GM18526 (cell line): ENCODE results near the gene PDIA6.

Experiments used
- POLR2A ChIP-seq: IDR thresholded peaks from 3 replicates; pipeline ENCODE4 v1.6.1; 2011; ENCODE audit not compliant: insufficient read length; ENCODE audit errors: extremely low read depth

The PDIA6 gene

DNA sequence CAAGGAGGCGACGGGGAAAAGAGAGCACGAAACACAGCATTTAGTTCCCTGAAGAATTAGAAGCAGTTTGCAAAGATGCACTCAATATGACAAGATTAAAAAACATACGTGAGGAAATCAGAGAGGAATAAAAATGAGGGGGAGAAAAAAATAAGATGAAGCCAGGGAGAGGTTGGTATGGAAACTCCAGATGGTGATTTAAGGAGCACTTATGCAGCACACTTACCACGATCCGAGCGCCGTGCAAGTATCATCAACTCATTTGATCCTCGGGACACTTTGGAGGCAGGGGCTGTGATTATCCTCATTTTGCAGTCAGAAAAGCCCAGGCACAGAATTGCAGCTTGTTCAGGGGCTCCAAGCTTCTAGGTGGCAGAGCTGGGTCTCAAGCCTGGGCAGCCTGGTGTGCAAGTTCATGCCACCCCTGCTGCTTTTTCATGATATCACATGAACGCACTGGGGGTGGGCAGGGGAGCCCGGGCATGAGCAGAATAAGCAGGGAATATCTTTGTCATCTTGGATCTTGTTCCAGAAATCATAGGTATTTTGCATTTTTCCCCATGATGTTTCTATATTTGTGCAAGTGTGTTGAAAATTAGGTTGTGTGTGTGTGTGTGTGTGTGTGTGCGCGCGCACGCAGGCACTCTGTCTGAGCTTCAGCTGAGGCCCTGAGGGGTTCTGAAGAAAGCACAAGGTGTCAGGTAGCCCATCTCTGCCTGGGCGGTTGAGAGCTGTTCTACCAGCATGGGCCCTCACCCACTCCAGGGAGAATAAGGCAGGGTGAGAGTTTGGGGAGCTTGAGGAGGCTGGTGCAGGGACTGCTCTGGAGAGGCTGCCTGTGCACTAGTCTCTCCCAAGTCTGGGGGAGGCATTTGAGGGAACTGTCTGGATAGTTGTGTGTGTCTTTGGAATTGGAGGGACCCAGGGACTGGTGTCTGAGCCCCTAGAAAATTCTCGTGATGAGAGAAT lies 25.0 kb upstream of the PDIA6 start:
- TF ChIP-seq POLR2A = no peak

DNA sequence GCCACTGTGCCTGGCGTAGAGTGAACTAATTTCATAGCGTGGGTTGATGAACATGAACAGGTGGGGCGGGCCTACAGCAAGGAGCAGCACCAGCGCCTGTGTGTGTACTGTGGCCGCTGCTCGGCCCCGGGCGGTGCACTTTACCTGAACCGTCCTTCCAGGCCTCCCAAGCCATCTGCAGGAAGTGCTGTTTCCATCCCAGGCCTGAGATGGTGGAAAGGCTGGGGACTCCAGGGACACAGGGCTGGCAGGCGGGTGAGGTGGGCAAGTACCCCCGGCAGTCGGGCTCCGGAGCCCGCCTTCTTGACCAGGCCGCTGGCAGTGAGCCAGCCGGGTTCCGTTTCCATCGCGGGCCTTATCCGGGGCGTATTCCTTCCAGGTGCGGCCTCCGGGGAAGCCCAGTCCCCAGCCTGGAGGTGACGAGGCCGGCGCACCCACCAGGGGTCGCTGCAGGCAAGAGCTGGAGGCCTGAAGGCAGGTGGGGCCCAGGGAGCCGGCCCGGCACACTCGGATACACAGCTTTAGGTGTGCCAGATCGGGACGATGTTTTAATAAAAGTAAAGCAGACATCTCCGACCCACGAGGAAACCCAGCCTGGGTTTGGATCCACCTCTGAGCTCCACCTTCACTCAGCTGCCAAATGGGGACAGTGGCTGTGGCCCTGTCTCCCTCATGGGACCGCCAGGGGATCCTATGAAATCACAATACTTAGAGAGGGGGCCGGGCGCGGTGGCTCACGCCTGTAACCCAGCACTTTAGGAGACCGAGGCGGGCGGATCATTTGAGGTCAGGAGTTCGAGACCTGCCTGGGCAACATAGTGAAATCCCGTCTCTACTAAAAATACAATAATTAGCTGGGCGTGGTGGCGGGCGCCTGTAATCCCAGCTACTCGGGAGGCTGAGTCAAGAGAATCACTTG lies 22.7 kb upstream of the PDIA6 start:
- TF ChIP-seq POLR2A = no peak

DNA sequence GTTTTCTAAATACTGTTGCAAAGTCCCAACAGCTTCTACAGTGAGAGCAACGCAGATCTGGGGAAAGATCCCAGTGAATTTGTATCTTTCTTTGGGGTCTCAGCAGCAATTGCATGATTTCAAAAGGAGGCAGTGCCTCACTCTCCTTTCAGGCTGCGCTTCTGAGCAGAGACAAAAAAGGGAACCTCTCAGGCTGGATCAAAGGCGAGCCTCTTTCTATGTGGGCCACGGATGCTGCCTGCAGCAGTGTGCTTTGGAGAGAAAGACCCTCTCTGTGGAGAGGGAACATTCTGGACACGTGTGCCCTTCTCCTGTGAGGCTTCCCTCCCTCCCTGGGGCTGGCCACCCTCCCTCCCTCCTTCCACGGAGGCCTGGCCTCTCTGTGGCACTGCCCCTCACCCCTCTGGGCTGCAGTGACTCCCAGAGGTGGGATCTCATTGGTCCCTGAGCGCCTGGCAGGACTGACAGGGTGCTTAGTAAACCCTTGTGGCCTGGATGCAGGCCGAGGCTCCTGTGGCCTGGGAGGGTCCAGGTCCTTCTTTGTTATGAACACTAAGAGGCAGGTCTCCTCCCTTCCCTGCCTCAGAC lies 21.6 kb upstream of the PDIA6 start:
- TF ChIP-seq POLR2A = no peak

DNA sequence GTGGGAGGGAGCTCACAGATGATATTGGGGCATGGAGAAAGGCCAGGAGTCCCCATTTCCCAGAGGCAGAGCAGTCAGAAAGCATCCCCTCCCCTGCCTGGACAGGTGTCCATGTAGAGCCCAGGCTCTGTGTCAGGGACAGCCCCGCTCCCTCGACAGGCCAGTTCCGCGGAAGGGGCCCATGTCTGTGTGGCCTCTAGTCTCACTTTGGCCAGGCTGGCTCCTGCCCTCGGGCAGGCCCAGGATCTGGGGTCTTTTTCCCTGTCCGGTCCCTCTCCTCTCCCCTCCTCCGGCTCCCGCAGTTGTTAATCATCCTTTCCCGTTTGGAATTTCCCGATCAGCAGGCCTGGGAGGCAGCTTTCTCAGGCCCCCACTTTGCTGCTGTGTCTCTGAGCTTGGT lies 20.4 kb upstream of the PDIA6 start:
- no peak for TF ChIP-seq POLR2A

DNA sequence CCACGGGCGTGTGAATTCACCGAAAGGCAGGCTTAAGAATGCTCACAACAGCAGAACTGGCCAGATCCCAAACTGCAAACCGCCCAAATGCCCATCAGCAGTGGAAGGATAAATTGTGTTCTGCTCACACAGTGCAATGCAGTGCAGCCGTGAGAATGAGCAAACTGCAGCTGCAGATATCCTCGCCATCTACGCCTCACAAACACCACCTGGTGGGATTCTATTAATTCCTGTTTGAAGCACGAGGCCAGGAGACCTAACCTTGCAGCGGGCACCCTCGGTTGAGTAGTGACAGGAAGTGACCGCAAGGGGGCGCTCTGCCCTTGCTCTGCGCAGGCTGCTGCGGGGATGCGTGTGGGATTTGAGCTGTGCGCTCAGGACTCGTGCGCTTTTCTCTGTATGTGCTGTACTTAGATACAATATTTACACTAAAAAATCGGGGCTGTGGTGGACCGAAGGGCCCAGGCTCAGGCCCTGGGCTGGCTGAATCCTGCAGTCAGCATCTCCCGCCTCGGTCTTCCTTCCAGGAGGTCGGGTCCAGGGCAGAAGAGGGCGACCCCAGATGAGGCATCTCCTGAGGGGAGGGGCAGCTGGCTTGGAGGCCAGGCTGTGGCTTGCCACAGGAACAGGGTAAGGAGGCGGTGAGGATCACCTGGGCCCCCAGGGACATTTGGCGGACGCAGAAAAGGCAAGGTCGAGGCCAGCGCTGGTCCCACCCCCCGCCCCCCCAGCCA lies 19.8 kb upstream of the PDIA6 start:
- TF ChIP-seq POLR2A = no peak

DNA sequence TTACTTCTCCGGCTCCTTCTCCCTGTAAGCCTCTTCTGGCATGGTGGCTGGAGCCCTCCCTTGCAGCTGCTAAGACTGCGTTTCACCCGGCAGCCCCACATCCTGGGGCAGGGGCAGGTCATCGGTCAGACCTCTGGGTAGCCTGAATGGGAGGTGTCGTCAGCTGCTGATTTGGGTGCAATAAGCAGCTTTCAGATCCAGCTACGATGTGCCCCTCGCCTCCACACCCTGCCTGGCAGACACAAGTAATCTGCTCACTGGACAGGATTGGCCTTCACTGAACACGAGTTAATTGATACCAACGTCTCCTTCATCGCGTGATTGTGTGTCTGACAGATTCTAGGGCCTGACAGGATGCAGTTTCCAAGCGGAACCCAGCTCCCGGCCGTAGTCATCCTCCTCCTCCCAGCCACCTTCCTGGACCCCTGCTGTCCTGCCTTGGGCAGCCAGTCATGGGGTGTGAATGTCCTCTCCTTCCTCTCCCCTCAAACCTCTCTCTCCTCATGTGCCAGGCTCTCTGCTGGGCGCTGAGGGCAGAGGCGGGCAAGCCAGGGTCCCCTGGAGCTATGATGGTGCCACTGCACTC lies 18.9 kb upstream of the PDIA6 start:
- TF ChIP-seq POLR2A = no peak

DNA sequence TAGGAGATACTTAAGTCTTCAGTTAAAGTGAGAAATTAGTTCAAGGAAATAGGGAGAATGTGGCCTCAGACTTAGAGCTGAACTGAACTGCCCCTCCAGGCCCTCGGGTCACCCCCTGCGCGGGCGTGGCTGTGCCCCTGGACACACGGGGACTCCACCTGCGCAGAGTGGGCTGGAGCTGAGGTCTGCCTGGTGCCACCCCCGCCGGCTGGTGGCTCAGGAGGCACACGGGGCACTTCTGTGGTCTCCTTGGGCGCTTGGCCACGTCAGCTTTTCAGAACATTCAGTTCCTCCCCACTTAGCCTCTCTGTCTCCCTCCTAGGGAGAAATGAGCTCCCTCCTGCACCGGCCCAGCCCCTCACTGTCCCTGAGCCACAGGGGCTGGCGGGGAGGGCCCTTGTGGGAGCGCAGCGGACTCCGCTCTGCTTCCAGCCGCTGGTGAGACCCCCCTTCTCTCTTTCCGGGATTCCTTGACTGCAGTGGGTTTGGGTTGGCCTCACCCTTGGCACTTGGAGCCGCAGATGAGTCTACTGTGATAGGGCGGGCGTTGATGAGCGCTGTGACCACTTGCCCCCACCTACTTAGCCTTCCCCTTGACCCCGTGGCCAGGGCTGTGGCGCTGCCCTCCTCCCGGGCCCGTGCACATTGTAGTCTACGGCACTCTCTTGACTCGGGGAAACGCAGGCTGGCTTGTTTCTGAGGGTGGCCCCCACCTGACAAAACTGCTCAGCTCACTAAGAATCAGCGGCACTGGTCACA lies 18.2 kb upstream of the PDIA6 start:
- TF ChIP-seq POLR2A = no peak

DNA sequence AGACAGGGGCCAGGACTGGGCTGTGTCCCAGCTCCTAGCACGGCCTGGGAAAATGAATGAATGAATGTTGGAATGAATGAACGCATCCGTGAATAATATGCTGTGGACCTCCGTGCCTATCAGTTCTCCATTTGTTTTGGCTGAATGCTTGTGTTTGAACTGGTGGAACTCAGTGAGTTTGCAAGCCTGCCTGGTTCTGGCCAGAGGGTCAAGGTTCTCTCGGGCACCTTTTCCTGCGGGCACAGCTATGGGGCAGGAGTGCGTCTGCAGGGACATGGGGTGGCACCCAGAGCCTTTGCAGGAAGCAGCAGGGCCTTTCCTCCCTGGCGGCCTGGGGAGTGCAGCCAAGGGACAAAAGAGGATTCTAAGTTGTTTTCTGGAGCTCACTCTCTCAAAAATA lies 17.6 kb upstream of the PDIA6 start:
- TF ChIP-seq POLR2A = no peak

DNA sequence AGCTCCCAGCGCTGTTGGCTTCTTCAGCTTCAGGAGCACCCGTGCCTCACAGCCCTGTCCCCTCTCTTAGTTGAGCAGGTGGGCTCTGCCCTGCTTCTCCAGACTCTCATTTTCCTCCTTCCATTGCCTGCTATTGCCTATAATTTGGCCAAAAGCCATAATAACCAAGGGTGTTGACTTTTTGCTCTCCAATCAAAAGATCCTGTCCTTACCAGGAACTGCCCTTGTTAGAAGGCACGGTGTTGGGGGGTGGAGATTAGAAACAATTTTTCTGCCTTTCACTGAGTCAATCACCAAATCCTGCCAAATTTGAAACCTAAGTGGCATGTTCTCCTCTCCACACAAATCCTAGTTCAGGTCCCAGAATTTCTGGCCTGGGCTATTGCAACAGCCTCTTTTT lies 16.7 kb upstream of the PDIA6 start:
- no peak for TF ChIP-seq POLR2A

DNA sequence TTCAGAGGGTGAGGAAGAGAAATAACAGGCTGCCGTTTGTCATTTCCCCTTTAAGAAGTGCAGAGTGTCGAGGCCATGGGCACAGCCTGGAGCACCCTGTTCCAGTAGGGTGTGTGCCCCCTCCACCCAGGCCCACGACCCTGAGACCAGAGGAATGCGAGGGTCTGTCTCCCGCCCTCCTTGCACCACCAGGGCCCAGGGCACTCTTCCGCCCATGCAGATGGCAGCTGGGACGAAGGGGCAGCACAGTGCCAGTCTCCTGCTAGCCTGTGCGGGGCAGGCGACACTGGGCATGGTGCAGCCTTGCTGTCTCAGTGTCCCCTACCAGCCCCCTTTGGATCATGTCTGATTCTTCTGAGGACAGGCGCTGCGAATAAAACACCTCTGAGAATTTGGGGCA lies 15.8 kb upstream of the PDIA6 start:
- TF ChIP-seq POLR2A = no peak

DNA sequence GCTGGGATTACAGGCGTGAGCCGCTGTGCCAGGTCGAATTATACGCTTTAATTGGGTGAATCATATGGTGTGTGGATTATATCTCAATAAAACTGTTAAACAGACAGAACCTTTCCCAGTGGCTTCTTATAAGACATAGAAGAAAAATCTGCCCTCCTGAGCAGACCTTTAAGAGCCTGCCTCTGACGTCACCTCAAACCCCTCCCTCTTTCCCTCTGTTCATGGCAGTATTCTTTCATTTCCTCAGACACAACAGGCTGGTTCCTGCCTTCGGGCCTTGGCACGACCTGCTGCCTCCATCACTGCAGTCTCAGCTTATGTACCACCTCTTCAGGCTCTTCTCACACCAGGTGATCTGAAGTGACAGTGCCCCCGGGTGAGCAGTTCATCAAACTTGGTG lies 14.0 kb upstream of the PDIA6 start:
- no peak for TF ChIP-seq POLR2A

DNA sequence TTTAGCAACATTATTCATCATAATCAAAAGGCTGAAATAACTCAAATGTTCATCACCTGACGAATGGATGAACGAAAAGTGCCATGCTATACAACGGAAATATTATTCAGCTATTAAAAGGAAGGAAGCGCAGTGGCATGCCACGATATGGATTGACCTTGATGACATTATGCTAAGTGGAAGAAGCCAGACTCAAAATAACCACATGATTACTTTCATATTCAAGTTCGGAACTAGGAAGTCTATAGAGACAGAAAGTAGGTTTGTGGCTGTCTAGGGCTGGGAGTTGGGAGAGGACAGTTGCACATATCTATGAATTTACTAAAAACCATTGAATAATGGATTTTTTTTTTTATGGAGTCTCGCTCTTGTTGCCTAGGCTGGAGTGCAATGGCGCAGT lies 13.4 kb upstream of the PDIA6 start:
- TF ChIP-seq POLR2A = no peak

DNA sequence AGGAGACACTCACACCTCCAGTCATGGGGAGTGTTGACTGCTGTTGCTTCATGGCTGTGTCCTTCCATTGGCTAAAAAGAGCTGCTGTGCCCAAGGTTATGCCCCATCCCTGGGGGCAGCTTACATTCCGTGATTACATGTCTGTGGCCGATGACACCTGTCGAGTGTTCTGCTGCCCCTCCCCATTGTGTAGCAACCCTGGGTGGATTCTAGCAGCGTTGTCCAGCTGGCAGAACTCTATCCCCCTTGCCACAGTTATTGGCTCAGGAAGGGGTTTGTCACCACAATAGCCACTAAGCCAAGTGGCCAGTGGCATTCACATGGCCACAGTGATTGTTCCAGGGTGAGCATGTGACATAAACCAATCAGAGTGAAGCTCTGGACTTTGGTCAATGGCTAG lies 11.6 kb upstream of the PDIA6 start:
- TF ChIP-seq POLR2A = no peak
